Inflammatory macrophage treated with lipopolysaccharide for 1 hour (primary cell): ENCODE measurements around the gene ACSS1.
A peak's percentile ranks its signal among the peaks of the same experiment; 100 is the strongest.

Source experiments
- DNase-seq, 2 donors: peaks; one replicate each; pipeline ENCODE4 v3.0.0-alpha.2; 2020 to 2022

ACSS1 gene

DNA sequence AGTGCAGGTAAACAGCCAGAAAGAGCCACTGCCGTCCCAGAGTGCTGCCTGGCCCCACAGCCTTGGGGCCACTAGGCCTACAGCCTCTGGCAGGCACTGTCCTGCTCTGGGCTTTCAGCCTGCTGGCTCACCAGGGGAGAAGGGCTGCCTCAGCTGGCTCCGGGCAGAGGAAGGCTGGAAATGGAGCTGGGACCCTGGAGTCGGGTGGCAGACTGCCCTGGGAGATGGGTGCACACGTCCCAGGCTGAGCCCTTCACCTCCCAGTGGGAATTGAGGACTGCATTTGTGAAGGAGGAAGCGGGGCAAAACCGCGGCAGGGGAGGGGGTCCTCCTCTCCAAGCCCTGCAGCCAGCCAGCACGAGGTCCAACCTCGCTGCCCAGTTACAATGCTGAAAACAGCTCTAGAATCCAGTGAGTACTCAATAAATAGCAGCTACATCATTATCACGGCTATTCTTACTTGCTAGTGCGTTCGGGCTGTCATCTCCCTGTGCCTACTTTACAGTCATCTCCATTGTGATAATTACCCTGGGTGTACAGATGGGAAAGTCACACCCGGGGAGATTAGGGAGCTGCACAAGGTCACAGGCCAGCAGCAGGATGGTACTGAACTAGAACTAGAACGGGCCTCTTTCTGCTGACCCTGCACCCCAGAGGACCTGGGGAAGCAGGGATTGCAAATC lies 13.1 kb downstream of the ACSS1 start:
- no peak for DNase-seq

DNA sequence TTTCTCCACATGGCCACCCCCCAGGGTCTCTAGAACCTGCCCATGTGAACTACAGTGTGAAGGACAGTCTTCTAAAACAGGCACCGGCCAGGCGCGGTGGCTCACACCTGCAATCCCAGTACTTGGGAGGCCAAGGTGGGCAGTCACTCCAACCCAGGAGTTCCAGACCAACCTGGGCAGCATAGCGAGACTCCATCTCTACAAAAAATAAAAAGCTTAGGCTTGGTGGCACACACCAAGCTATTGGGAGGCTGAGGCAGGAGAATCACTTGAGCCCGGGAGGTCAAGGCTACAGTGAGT lies 13.7 kb downstream of the ACSS1 start:
- no peak for DNase-seq

DNA sequence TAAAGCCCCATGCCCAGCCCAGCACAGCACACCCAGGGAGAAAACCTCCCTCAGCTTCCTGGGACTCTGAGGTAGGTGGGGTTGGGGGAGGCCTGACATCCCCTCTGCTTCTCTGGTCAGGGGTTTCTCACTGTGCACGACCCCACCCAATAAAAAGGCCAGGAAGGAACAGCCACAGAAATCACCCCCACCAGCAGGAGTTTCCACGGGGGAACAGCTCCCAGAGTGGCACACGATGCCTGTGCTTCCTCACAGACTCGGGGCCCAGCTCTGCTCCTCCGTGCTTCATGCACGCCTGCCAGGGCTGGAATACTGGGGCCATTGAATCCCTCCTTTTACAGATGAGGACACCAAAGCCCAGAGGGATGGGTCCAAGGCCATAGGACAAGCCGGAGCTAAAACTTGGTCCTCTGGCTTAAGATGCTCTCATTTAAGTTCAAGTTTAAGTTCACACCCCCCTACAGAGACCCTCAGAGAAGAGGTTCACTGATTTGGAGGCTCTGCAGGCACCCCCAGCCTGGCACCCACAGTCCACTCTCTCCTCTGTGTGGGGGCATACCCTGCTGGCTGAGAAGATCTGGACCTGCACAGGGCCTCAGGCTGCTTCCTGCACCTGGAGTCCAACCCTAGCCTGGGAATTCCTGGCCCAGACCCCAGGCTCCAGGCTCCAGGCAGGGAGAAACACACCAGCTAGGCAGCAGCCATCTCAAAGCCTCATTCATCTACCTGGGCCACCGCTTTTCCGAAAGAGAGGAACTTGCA lies 14.3 kb downstream of the ACSS1 start:
- no peak for DNase-seq

DNA sequence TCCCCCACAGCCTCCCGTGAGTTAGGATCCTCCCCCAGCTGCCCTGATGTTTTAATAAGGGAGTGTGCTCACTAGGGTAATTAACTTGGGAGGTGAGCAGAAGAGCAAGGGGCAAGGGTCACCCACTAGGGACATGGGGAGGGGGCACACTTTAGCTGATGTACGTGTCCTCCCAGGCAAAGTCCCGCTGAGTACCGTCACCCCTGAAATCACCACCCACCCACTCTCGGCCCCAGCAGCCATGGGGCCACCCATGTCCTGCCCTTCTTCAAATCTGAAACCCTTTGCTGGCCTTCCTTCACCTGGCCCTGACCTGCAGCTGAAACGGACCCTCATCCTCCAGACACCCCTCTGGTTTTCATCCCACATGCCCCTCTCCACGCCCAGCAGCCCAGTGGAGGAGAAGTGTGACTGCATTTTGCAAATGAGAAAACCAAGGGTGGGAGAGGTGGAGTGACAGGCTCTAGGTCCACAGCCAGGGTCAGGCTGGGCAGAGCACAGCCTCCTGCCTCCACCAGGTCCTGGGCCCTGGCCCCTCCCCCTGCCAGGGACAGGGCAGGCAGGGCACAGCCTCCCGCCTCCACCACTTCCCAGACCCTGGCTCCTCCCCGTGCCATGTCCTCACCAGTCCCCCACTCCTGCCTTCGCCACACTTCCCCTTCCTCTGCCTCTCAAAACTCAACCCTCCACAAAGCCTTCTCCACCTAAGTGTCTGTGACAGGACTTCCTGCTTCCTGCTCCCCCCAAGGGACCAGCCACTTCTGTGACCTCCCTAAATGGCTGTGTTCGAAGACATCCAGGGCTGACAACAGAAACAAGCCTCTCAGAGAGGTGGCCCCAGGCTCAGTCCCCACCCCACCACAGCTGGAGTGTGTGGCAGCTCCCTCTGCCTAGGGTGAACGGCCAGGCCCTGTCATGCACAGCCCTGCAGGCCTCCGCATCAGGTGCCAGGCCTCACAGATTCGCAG lies 15.1 kb downstream of the ACSS1 start:
- peak; percentile 62 to 66 for DNase-seq

DNA sequence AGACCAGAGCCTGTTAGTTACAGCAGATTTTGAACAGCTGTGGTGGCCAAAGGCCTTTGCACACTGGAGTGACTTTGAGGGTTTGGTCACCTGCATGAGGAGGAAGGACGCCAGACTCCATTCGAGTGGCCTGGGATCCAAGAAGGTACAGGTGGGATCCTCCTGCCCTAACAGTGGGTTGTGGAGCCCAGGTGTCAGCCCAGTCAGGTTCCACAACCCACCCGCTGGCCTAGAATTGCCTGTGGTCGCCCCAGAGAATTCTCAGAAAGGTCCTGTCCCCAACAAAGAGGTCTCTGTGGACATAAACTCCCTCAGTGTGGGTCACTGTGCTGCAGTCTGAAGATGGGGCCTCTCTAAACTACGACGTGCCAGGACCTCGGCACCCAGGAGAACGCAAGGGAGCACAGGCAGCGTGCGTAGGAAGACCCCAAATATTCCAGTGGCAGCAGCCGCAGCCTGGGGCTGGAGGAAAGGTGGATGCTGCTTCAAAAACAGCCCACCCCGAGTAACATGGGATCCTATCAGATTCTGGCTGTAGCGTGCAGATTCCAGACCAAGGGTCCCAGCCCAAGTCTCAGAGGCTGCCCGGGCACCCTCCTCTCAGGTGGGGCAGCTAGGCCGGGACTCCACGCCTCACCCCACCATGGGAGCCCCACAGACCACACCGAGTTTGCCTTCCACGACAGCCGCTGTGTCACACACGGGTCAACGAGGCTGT lies 16.0 kb downstream of the ACSS1 start:
- no peak for DNase-seq

DNA sequence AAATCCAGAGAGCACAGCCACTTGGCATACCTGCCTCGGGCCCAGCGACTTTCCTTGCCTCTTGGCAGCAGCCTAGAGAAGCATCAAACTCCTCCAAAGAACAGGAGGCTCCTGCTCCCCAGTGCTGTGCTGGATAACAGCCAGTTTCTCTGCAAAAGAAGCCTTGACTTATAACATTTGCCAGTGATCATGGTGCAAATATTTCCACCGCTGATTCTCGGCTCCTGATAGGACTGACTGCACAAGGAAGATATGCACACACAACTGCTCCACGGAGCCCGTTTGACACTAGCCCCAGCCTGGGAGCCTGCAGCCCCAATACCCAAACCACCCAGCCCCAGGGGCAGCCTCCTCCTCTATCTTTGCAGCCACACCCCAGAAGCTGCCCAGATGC lies 17.5 kb downstream of the ACSS1 start:
- no peak for DNase-seq

DNA sequence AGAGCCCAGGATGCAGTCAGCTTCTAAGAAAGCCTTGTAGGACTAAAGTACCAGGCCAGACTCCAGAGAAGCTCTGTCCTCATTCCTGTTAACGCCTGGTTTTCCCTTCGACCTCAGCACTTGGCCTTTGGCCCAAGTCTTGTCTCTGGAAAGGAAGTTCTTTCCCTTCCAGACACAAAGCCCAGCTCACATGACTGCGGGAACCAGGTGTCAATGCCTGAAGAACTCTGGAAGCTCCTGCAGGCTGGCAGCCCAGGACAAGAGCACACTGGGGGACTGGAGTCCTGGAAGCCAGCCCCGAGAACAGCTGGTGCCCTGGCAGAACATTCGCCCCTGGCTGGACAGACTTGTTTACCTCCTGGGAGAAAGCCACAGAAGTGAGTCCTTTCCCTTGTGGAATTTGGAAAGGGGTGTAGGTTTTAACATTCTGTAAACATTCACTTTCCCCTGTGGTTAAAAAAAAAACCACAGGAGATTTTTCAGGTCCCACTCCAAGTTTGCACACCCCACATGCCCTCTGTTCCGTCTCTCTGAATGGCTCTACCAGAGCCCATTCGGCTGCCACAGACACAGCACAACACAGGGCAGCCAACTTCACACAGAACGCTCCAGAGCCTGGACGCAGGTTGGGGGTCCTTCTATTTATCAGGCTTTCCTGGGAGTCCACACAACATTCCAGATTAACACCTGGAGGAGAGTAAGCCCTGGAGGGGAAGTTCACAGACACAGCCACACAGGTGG lies 18.1 kb downstream of the ACSS1 start:
- no peak for DNase-seq

DNA sequence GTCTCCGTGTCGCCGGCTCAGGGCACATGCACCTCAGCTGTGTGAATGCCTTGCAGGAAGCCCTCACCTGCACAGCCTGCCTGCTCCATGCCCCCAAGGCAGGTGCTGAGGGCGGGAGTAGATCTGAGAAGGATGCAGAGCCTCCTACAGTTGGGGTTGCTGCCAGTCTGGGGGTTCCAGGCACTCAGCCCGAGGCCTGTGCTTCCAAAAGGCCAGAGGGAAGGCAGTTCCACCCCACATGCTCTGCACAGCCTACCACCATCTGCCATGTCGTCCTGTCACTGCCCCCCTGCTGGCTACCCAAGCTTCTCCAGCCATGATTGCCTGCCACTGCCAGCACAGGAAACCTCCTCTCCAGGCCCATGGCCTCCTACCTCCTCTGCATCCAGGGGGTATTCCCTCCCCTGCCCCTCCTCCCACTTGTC lies 19.3 kb downstream of the ACSS1 start:
- no peak for DNase-seq

DNA sequence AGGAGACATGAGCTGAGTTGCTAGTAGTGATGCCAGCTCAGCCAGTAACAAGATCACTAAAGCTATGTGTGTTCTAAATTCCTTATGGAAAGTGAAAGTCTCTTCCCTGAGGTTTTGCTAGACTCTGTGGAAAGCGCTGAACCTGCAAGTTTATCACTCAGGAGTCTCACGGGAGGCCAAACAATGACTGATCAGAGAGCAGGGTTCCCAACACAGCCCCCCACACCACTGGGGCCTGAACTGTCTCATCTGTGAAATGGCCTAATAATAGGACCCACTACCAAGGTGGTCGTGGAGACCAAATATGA lies 19.9 kb downstream of the ACSS1 start:
- no peak for DNase-seq

DNA sequence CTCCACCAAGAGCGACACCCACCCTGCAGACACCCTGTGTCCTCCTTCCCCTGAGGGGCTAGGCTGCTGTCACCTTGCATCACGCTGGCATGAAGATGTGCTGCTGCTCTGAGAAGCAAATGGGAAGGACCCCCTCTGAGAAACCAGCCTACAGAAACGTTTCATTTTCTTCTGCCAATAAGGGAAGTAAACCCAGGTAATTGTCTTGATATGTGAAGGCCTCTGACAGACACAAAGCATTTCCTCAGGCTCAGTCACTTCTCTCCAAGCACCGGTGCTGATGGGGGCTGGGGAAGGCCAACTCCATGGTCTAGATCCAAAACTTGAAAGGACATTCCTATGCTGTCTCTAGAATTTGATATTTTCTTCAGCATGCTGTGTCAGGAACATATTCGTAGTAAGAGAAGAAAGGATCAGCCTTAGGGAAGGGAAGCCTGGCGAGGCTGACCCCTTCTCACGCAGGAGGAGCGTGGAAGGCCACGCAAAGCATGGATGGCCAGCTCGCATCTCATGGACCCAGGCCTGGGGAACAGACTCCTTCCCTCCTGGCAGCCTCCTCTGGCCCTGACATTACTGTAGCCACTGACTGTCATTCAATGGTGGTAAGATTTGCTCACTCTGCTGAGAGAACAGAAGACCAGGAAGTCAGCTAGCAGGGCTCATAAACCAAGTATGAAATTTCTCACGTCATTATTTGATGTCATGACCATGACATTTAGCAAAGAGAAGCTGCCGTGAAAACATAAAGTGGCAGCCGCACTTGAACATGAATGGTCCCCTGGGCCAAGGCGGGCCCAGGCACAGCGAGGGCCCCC lies 20.4 kb downstream of the ACSS1 start:
- no peak for DNase-seq

DNA sequence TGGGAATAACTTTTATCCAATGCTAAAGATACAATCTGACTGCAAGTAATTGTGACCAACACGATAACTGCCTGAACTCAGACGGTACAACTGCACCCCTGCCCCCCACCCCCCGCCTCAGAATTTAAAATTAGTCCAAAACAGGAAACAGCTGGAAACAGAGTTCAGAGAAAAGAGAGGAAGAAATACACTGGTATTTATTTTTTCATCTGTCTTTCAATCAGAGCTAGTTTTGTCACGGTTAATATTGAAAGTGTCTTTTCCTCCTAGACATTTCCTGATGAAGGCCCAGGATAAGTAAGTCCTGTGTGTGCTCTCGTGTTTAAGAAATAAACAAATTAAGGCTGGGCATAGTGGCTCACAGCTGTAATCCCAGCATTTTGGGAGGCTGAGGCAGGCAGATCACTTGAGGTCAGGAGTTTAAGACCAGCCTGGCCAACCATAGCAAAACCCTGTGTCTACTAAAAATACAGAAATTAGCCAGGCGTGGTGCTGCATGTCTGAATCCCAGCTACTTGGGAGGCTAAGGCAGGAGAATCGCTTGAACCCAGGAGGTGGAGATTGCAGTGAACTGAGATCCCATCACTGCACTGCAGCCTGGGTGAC lies 21.5 kb downstream of the ACSS1 start:
- DNase-seq = no peak

DNA sequence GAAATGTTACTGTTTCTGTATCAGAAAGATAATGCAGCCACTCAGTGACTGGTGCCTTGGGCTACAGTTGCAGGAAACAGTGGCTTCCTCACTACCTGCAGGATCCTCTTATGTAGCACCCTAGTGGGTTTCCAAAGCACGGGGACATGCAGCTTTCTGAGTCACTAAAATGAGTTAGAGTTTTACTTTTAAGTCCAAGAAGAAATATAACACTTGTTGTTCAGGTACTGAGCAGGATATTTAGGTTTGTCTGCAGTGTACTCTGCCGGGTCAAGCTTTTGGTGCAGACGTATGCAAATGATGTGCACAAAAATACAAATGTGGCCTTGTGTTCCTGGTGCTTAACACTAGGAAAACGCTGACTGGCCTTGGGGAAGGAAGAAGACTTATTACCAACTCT lies 22.0 kb downstream of the ACSS1 start:
- DNase-seq = no peak

DNA sequence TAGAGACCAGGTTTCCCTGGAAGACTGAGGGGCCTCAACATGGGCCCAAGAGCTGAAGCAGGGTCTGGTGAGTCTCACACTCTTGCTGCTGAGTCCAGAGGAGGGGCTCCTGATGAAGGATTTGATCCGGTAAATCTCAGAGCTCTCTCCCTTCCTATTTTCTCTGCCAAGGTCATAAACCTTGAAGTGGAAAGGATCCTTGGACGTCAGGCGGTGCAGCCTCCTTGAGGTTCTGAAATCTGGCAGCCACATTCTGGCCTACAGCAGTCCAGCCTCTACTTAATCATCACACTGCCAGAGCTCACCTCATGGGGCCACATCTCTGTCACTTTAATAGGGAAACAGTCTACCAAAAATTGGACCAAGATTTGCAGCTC lies 24.0 kb downstream of the ACSS1 start:
- DNase-seq = no peak

DNA sequence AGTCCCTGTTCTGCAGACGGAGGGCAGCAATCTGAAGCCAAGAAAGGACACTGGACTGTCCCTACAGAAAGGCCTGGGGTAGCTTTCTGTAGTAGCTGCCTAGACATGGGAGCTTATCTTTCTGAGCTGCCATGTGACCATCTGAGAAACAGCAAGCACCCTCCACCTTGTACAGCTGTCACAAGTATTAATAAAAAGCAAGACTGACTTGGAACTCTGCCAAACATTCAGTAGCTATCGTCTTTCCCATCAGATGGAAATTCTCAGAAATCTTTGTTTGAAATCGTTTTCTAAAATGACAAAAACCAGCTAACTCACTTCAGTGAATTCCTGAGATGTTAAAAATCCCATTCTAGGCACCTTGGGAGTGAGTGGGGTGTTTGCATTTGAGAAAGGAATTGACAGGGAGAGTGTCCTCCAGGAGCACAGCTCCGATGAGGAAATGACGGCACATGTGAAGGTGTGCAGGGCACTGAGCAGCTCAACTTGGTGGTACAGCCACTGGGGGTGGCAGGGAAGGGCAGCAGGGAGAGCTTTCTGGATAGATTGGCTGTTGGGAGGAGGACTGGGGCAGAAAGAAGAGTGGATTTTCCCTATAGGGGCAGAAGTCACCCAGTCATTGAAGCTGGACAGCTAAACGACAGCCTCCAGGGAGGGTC lies 24.5 kb downstream of the ACSS1 start:
- DNase-seq = no peak

DNA sequence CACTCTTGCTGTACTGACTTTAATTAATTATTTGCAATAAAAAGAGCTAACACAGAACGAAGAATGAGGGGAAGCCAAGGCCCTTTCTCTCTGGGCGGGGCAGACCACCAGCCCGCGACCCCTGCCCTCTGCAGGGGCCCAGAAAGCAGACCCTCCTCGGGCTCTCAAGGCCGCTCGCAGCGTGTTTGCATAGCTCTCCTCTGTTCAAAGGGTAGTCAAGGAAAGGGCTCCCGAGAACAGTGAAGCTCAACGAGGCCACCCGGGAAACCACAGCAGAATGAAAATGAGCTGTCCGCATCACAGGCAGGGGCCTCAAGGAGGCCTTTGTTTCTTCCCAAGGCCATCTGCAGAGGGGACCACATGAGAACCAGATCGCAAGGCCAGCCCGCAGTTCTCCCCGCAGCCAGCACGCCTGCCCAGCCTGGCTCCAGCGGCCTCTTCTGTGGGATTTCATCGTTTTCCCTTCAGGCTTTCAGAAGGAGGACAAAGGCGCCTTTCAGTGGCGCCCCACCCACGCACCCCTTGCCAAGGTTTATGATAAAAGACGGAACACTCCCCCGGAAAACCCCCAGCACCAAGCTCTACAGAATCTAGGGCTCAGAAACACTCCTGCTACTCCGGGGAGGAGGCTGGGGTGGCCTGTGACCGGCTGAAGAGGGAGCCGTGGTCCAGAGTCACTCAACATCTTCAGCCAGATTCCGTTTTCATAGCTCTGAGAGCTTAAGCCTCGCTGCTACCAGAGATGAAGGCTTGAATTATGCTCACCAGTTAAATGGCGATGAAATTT lies 25.3 kb downstream of the ACSS1 start:
- DNase-seq = no peak

DNA sequence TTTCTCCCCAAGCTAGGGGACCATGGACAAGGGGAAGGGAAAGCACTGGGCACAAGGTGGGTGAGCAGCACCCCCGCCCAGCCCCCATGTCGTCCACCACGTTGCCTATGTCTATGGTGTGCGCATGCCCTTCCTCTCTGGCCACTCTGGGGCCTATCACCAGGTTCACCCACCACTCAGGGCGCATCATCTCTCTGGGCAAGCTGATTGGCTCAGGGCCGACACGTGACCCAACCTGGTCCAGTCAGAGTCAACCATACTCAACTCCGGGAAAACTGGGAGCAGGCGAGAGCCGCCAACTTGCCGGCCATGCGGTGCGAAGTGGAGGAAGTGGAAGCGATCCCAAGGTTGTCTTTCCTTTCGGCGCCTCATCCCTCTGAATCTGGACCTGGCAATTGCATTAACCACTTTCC lies 25.9 kb downstream of the ACSS1 start:
- DNase-seq = no peak

DNA sequence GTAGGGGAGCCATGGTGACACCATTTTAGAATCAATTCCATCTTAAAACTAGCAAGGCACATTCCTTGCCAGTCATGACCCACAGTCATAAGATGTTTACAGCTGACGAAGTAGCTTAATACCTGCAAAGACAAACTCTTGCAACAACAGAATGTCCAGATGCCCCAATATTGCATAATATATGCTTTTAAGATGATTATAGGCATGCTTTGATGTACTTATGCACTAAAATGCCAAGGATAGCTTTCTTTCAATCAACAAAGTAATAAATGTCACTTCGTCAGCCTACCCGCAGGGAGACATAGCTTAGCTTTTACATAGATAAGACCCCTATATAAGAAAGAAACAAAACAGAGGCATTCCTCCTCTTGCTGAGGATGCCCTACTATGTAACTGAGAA lies 26.7 kb downstream of the ACSS1 start:
- no peak for DNase-seq

DNA sequence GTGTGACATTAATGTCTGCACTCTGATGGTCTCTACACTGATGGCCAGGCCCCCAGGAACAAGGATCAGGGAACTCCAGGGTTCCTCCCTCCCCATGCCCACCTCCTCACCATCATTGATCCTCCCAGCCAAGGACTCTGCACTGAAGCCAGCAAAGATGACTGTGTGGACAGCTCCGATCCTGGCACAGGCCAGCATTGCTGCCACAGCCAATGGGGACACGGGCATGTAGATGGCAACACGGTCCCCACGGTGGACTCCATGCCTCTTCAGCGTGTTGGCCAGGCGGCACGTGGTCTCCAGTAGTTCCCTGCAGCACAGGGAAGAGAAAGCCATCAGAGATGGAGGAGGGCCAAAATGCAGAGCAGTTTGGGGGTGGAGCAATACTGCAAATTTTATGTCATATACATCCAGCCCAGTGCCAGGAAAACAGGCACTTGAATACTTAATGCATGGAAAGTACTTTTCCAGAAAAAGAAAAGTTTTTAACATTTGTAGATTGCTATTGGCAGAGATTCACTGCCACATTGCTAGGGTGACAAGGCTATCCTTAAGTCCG lies 27.2 kb downstream of the ACSS1 start:
- DNase-seq = no peak

DNA sequence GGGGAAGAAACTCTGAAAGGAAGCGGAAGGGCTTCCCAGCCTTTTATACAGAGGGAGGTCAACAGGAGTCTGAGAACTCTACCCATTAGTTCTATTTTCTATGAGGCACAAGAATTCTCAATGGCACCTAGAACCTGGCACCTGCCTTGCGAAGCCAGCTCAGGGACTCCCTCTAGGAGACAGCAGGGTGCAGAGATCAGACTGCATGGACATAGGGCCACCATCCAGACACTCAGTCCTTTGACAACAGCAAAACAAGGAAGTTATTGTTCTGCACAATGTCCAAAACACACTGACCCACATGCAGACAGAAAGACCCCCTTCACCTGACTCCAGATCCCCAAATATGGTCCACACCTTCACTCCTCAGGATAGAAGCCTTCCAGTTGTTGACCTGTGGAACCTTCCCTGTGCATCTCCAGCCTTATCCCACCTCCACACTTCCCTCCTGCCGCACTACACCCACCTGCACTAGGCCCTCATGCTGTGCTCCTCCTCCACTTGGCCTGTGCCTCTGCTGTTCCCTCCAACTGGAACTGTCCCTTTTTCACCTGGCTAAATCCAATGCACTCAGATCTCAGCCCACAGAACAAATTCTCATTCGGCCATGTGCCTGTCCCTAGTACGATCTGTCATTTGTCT lies 27.8 kb downstream of the ACSS1 start:
- no peak for DNase-seq
